B cell (primary cell): ENCODE data around the gene MDGA2. TPM values are rescaled to one million over a fixed set of nuclear protein-coding genes. Genes with fewer than 3 reads are reported as not detected.

Source experiments
- ATAC-seq: fragments of 200-7000 bp; cut with Tn5 transposase; one replicate; pipeline ENCODE4 v1.10.0; 2021; ENCODE audit warnings: low read depth, mild to moderate bottlenecking, moderate number of reproducible peaks, moderate library complexity
- CTCF ChIA-PET: fragments of 350-600 bp; sonication (Branson Sonifier 250); formaldehyde crosslinking; loops from one replicate; lab custom pipeline; 2021; ENCODE audit warnings: antibody characterized with exemption, inconsistent platforms; lab: Charles Lee
- POLR2A ChIA-PET: fragments of 350-600 bp; sonication (Branson Sonifier 250); formaldehyde crosslinking; loops from one replicate; lab custom pipeline; 2021; ENCODE audit warnings: antibody characterized with exemption; lab: Charles Lee
- DNase-seq: peaks from one replicate; pipeline ENCODE4 v3.0.0; 2013
- H2AFZ ChIP-seq: 2 replicates; pipeline ENCODE4 v1.6.1; 2012; ENCODE audit warnings: mild to moderate bottlenecking, low read depth, low read length; ENCODE audit not compliant: insufficient read depth, poor library complexity, severe bottlenecking
- H3K27ac ChIP-seq, 2 donors: 1 replicate in 1 of 2; 2 replicates in 1 of 2; pipeline ENCODE4 v1.5.1; 2012 to 2013; ENCODE audit warnings: low read length in 2 of 2, mild to moderate bottlenecking in 2 of 2, moderate library complexity in 1 of 2
- H3K27me3 ChIP-seq, 4 experiments: fragments of 200-600 bp in 1 of 4; sonication (generic) in 1 of 4; replicated peaks in 1 of 4; 1 replicate in 2 of 4; 2 replicates in 2 of 4; pipeline versions ENCODE4 v1.6.1 to v1.7.0; 2013 to 2016; ENCODE audit warnings: low read length in 3 of 4, mild to moderate bottlenecking in 2 of 4, mixed read lengths in 1 of 4, moderate library complexity in 1 of 4; ENCODE audit not compliant: insufficient read depth in 4 of 4, control insufficient read depth in 3 of 4; ENCODE audit errors: control extremely low read depth in 1 of 4
- H3K36me3 ChIP-seq, 2 experiments: replicated peaks in 1 of 2; 1 replicate in 1 of 2; 2 replicates in 1 of 2; pipeline versions ENCODE4 v1.6.1 to v1.7.1; 2013; ENCODE audit warnings: low read length in 1 of 2; ENCODE audit not compliant: insufficient read depth in 2 of 2, control insufficient read depth in 1 of 2; ENCODE audit errors: control extremely low read depth in 1 of 2, extremely low read depth in 1 of 2
- H3K4me1 ChIP-seq, 2 donors: fragments of 200-600 bp in 1 of 2; sonication (generic) in 1 of 2; 1 replicate in 1 of 2; 2 replicates in 1 of 2; pipeline versions ENCODE4 v1.5.1 to v1.6.1; 2013 to 2017; ENCODE audit warnings: low read length in 2 of 2; ENCODE audit not compliant: control insufficient read depth in 2 of 2, insufficient read depth in 2 of 2
- H3K4me2 ChIP-seq: replicated peaks from 2 replicates; pipeline ENCODE3; 2012; ENCODE audit warnings: mild to moderate bottlenecking, low read depth, low read length; ENCODE audit not compliant: poor library complexity, severe bottlenecking
- H3K4me3 ChIP-seq, 5 experiments: fragments of 200-600 bp in 1 of 5; sonication (generic) in 1 of 5; 1 replicate in 3 of 5; 2 replicates in 2 of 5; pipeline versions ENCODE4 v1.5.1 to v1.7.0; 2011 to 2016; ENCODE audit warnings: low read length in 4 of 5, mild to moderate bottlenecking in 4 of 5, low read depth in 2 of 5, control low read depth in 1 of 5, moderate library complexity in 1 of 5; ENCODE audit not compliant: insufficient read depth in 1 of 5; ENCODE audit errors: control extremely low read depth in 1 of 5, extremely low read depth in 1 of 5
- H3K79me2 ChIP-seq: fragments of 200-600 bp; sonication (generic); one replicate; pipeline ENCODE4 v1.6.0; 2016; ENCODE audit warnings: low read length; ENCODE audit not compliant: control insufficient read depth, insufficient read depth
- H3K9ac ChIP-seq: fragments of 200-600 bp; sonication (generic); 2 replicates; pipeline ENCODE4 v1.6.1; 2017; ENCODE audit warnings: mild to moderate bottlenecking, low read length, moderate library complexity
- H3K9me3 ChIP-seq, 3 donors: one replicate each; pipeline versions ENCODE4 v1.6.1 to v1.7.1; 2013; ENCODE audit warnings: low read length in 2 of 3; ENCODE audit not compliant: control insufficient read depth in 2 of 3, insufficient read depth in 1 of 3; ENCODE audit errors: control extremely low read depth in 1 of 3
- H4K20me1 ChIP-seq: 2 replicates; pipeline ENCODE4 v1.6.0; 2012; ENCODE audit warnings: mild to moderate bottlenecking, low read length; ENCODE audit not compliant: insufficient read depth, control insufficient read depth, poor library complexity, severe bottlenecking
- H3K27ac Mint-ChIP-seq: one replicate; pipeline ENCODE4 v1.8.0; 2021; ENCODE audit warnings: mixed read lengths
- H3K27me3 Mint-ChIP-seq: one replicate; pipeline ENCODE4 v1.8.0; 2021; ENCODE audit warnings: mixed read lengths
- H3K4me1 Mint-ChIP-seq: one replicate; pipeline ENCODE4 v1.8.0; 2021; ENCODE audit warnings: mixed read lengths
- H3K4me3 Mint-ChIP-seq: one replicate; pipeline ENCODE4 v1.8.0; 2021; ENCODE audit warnings: mixed read lengths
- H3K9me3 Mint-ChIP-seq: one replicate; pipeline ENCODE4 v1.8.0; 2022; ENCODE audit warnings: mixed read lengths; ENCODE audit not compliant: insufficient read depth
- CTCF ChIP-seq: fragments of 200-600 bp; IDR thresholded peaks from one replicate; pipeline ENCODE4 v1.8.0; 2022; ENCODE audit warnings: antibody characterized with exemption, mild to moderate bottlenecking
- EZH2 ChIP-seq: IDR thresholded peaks from 2 replicates; pipeline ENCODE4 v1.6.1; 2012; ENCODE audit warnings: borderline replicate concordance, low read depth, mild to moderate bottlenecking, moderate library complexity, low read length; ENCODE audit not compliant: insufficient read depth, poor library complexity, severe bottlenecking
- WGBS: methylation state at CpG from one replicate; pipeline ENCODE4 v1.1.5; 2013; ENCODE audit warnings: missing lambda C conversion rate; ENCODE audit not compliant: insufficient coverage; 5-methylcytosine and 5-hydroxymethylcytosine counted together
- intact Hi-C: fragments of 100-400 bp; cut with micrococcal nuclease; formaldehyde crosslinking; loops from one replicate; pipeline ENCODE4 v1.10.0; 2022
- polyA plus RNA-seq: library from polyadenylated mRNA; depleted of rRNA; stranded (reverse); fragments of >200 nt; gene quantifications from 2 replicates; pipeline ENCODE4 v1.2.3, GENCODE V29; 2012
- total RNA-seq, 2 donors: library from RNA; stranded (reverse); fragments of 120-200 nt in 1 of 2; gene quantifications; 1 replicate in 1 of 2; 2 replicates in 1 of 2; pipeline versions ENCODE4 v1.2.3 to v1.2.4, GENCODE V29; 2013 to 2022

Gene MDGA2
- total and polyA plus RNA-seq, 2 donors (not counting 1 experiment from before 2014, with no cell fraction given), result not detected

GRCh38 chr14:47392326-47392725 is 283.1 kb downstream of the MDGA2 start:
- Mint-ChIP-seq H3K4me1 (no peaks in the 10 kb centered on the region), H3K27me3 (no peaks in the 10 kb centered on the region), H3K9me3 (no peaks in the 10 kb centered on the region), H3K27ac (no peak overlapping the region), H3K4me3 (no peak overlapping the region)
- Histone ChIP-seq H3K9me3 (no peaks in the 10 kb centered on the region), H3K4me2 (no peak overlapping the region), H2AFZ (no peak overlapping the region), H3K4me1 (no peaks in the 10 kb centered on the region), H4K20me1 (no peaks in the 10 kb centered on the region), H3K27ac (no peak overlapping the region), H3K36me3 (no peaks in the 10 kb centered on the region), H3K27me3 (no peaks in the 10 kb centered on the region), H3K79me2 (no peaks in the 10 kb centered on the region), H3K9ac (no peak overlapping the region), H3K4me3 (no peak overlapping the region)
- no peak for ATAC-seq
- no peak for TF ChIP-seq CTCF
- no peak for TF ChIP-seq EZH2
- no peak for DNase-seq
- CTCF ChIA-PET, result no interaction called here
- intact Hi-C loops, result no loop called here
- POLR2A ChIA-PET, result no interaction called here
- no CpG with 5 or more reads among the region's 1 CpG for WGBS

GRCh38 chr14:47390831-47391504 is 284.4 kb downstream of the MDGA2 start:
- ChIA-PET CTCF (no interaction called here), POLR2A (no interaction called here)
- ATAC-seq (no peak), DNase-seq (no peak)
- no peaks in the 10 kb centered on the region for H3K36me3 ChIP-seq
- H3K4me1 ChIP-seq, result no peaks in the 10 kb centered on the region
- H3K9me3 ChIP-seq, result no peaks in the 10 kb centered on the region
- TF ChIP-seq CTCF (no peak), EZH2 (no peak)
- no peak overlapping the region for H3K4me3 ChIP-seq
- Mint-ChIP-seq H3K9me3 (no peaks in the 10 kb centered on the region), H3K4me3 (no peak overlapping the region), H3K4me1 (no peaks in the 10 kb centered on the region), H3K27ac (no peak overlapping the region), H3K27me3 (no peaks in the 10 kb centered on the region)
- no peak overlapping the region for H3K4me2 ChIP-seq
- no peak overlapping the region for H3K27ac ChIP-seq
- no peaks in the 10 kb centered on the region for H3K79me2 ChIP-seq
- no peaks in the 10 kb centered on the region for H4K20me1 ChIP-seq
- WGBS, result 83% methylated on average over 4 of the region's 5 CpGs
- no peaks in the 10 kb centered on the region for H3K27me3 ChIP-seq
- no peak overlapping the region for H2AFZ ChIP-seq
- intact Hi-C loops, result no loop called here
- no peak overlapping the region for H3K9ac ChIP-seq
